HCT116 (cell line): ENCODE results near the gene GAL3ST3. TPM values are rescaled to one million over a fixed set of nuclear protein-coding genes. Genes with fewer than 3 reads are reported as not detected.

Experiments used
- ATAC-seq: fragments of 200-7000 bp; cut with Tn5 transposase; 2 replicates; pipeline ENCODE4 v1.9.1; 2020; ENCODE audit warnings: mild to moderate bottlenecking, moderate library complexity
- BruUV-seq: library from RNA; stranded (reverse); fragments of 400-500 nt; replicated peaks from 2 replicates; lab custom pipeline; 2021; lab: Mats Ljungman, UMichigan
- CTCF ChIA-PET: fragments of 300-600 bp; sonication (Branson Sonifier 250); formaldehyde crosslinking; loops from one replicate; lab custom pipeline; 2021; ENCODE audit warnings: antibody characterized with exemption; lab: Charles Lee
- POLR2A ChIA-PET: fragments of 300-600, 350-600 bp; sonication (Branson Sonifier 250); formaldehyde crosslinking; loops from one replicate; lab custom pipeline; 2021; ENCODE audit warnings: antibody characterized with exemption; lab: Charles Lee
- RAD21 ChIA-PET, 2 experiments: fragments of 300-600 bp; sonication (Branson Sonifier 250); formaldehyde crosslinking; loops; one replicate each; lab custom pipeline; 2023; ENCODE audit warnings: low total read pairs in 2 of 2; ENCODE audit not compliant: uncharacterized antibody in 2 of 2, unreplicated experiment in 2 of 2, low non-redundant PET in 1 of 2; lab: Charles Lee
- DNase-seq: peaks from one replicate; pipeline ENCODE4 v3.0.0-alpha.2; 2010; ENCODE audit warnings: low read depth, low spot score
- H2AFZ ChIP-seq: fragments of 200-600 bp; shearing (Covaris generic), sonication (generic); 2 replicates; pipeline ENCODE4 v1.6.1; 2017; ENCODE audit warnings: low read depth, mixed run types, mixed read lengths, antibody characterized with exemption, low read length; ENCODE audit not compliant: poor library complexity, severe bottlenecking
- H3K27ac ChIP-seq: 2 replicates; pipeline ENCODE4 v1.5.1; 2012; ENCODE audit warnings: low read depth, low read length
- H3K27me3 ChIP-seq: fragments of 200-600 bp; sonication (generic); 2 replicates; pipeline ENCODE4 v1.6.1; 2016; ENCODE audit warnings: mixed run types, low read length, mixed read lengths; ENCODE audit not compliant: insufficient read depth
- H3K36me3 ChIP-seq, 2 experiments: fragments of 200-500 bp in 1 of 2; fragments of 200-600 bp in 1 of 2; sonication (Bioruptor generic) in 1 of 2; sonication (generic) in 1 of 2; 2 replicates each; pipeline versions ENCODE4 v1.5.1 to v1.6.1; 2014 to 2016; ENCODE audit warnings: low read length in 2 of 2, inconsistent platforms in 1 of 2, mixed read lengths in 1 of 2, mixed run types in 1 of 2; ENCODE audit not compliant: insufficient read depth in 2 of 2, control insufficient read depth in 1 of 2
- H3K4me1 ChIP-seq, 2 experiments: fragments of 200-600 bp in 1 of 2; sonication (generic) in 1 of 2; 2 replicates each; pipeline versions ENCODE4 v1.5.1 to v1.6.1; 2012 to 2017; ENCODE audit warnings: low read length in 2 of 2, inconsistent platforms in 1 of 2, mild to moderate bottlenecking in 1 of 2, mixed read lengths in 1 of 2, mixed run types in 1 of 2, moderate library complexity in 1 of 2; ENCODE audit not compliant: insufficient read depth in 2 of 2, control insufficient read depth in 1 of 2
- H3K4me2 ChIP-seq: fragments of 200-600 bp; sonication (generic); 2 replicates; pipeline ENCODE4 v1.6.1; 2017; ENCODE audit warnings: mixed run types, low read length, mixed read lengths
- H3K4me3 ChIP-seq, 2 experiments: fragments of 200-600 bp in 1 of 2; sonication (generic) in 1 of 2; replicated peaks in 1 of 2; 2 replicates each; pipeline ENCODE4 v1.5.1; 2011 to 2016; ENCODE audit warnings: low read length in 2 of 2, control low read depth in 1 of 2, low read depth in 1 of 2, mild to moderate bottlenecking in 1 of 2, mixed read lengths in 1 of 2, mixed run types in 1 of 2
- H3K79me2 ChIP-seq: fragments of 200-600 bp; sonication (generic); 2 replicates; pipeline ENCODE4 v1.6.1; 2017; ENCODE audit warnings: mild to moderate bottlenecking, mixed run types, low read length, moderate library complexity, mixed read lengths; ENCODE audit not compliant: insufficient read depth
- H3K9ac ChIP-seq: fragments of 200-600 bp; sonication (generic); 2 replicates; pipeline ENCODE4 v1.6.1; 2016; ENCODE audit warnings: low read length, mixed read lengths
- H3K9me2 ChIP-seq: fragments of 200-600 bp; sonication (generic), shearing (Covaris generic); 2 replicates; pipeline ENCODE4 v1.6.1; 2017; ENCODE audit warnings: mixed run types, mild to moderate bottlenecking, moderate library complexity; ENCODE audit not compliant: insufficient read depth
- H3K9me3 ChIP-seq, 2 experiments: fragments of 200-500 bp in 1 of 2; fragments of 200-600 bp in 1 of 2; sonication (Bioruptor generic) in 1 of 2; sonication (generic) in 1 of 2; 2 replicates each; pipeline ENCODE4 v1.6.1; 2014 to 2017; ENCODE audit warnings: low read length in 2 of 2, mixed read lengths in 2 of 2, inconsistent platforms in 1 of 2, low read depth in 1 of 2, mild to moderate bottlenecking in 1 of 2, mixed run types in 1 of 2, moderate library complexity in 1 of 2; ENCODE audit not compliant: control insufficient read depth in 1 of 2, insufficient read depth in 1 of 2
- H4K20me1 ChIP-seq: fragments of 200-600 bp; sonication (generic), shearing (Covaris generic); 2 replicates; pipeline ENCODE4 v1.6.1; 2017; ENCODE audit warnings: mixed run types, mild to moderate bottlenecking, moderate library complexity; ENCODE audit not compliant: insufficient read depth
- ATF3 ChIP-seq: IDR thresholded peaks from 2 replicates; pipeline ENCODE4 v1.6.1; 2012
- CTCF ChIP-seq, 3 experiments: fragments of 200-600 bp in 1 of 3; sonication (generic) in 1 of 3; IDR thresholded peaks in 2 of 3; conservative IDR thresholded peaks in 1 of 3; 2 replicates each; pipeline ENCODE4 v1.5.1; 2012 to 2017; ENCODE audit warnings: low read depth in 2 of 3, low read length in 2 of 3, antibody characterized with exemption in 1 of 3, borderline replicate concordance in 1 of 3, control low read depth in 1 of 3, mild to moderate bottlenecking in 1 of 3, mixed read lengths in 1 of 3, mixed run types in 1 of 3, moderate library complexity in 1 of 3; ENCODE audit not compliant: insufficient read depth in 1 of 3
- ELF1 ChIP-seq: IDR thresholded peaks from 2 replicates; pipeline ENCODE4 v1.6.1; 2012; ENCODE audit warnings: low read depth, borderline replicate concordance
- EZH2 ChIP-seq: fragments of 200-600 bp; sonication (generic); IDR thresholded peaks from 2 replicates; pipeline ENCODE4 v1.6.1; 2017; ENCODE audit warnings: antibody characterized with exemption, mixed run types
- EZH2phosphoT487 ChIP-seq: fragments of 200-600 bp; IDR thresholded peaks from 2 replicates; pipeline ENCODE4 v1.6.1; 2018; ENCODE audit warnings: antibody characterized with exemption, borderline replicate concordance
- POLR2A ChIP-seq: IDR thresholded peaks from 2 replicates; pipeline ENCODE4 v1.7.0; 2011; ENCODE audit warnings: borderline replicate concordance; ENCODE audit not compliant: insufficient read depth, insufficient read length; ENCODE audit errors: extremely low read depth
- POLR2AphosphoS5 ChIP-seq: IDR thresholded peaks from 2 replicates; pipeline ENCODE4 v1.6.1; 2011; ENCODE audit warnings: mild to moderate bottlenecking, low read depth, low read length, moderate library complexity
- YY1 ChIP-seq: IDR thresholded peaks from 2 replicates; pipeline ENCODE4 v1.6.1; 2011; ENCODE audit warnings: low read length, low read depth, moderate library complexity, mild to moderate bottlenecking; ENCODE audit not compliant: insufficient replicate concordance; ENCODE audit errors: extremely low read depth
- ZBTB33 ChIP-seq: IDR thresholded peaks from 2 replicates; pipeline ENCODE4 v1.6.1; 2011; ENCODE audit warnings: mild to moderate bottlenecking, low read length, moderate library complexity; ENCODE audit not compliant: insufficient replicate concordance; ENCODE audit errors: extremely low read depth
- ZFX ChIP-seq: fragments of 450-650 bp; IDR thresholded peaks from 2 replicates; pipeline ENCODE4 v1.6.1; 2017
- ZNF274 ChIP-seq: fragments of 200-500 bp; sonication (Bioruptor generic); IDR thresholded peaks from 2 replicates; pipeline ENCODE4 v1.6.1; 2014; ENCODE audit warnings: mild to moderate bottlenecking, low read depth, low read length, inconsistent platforms
- intact Hi-C: fragments of 100-400 bp; cut with micrococcal nuclease; formaldehyde crosslinking; loops from 2 replicates; pipeline ENCODE4 v1.10.0; 2022
- total RNA-seq: library from RNA; stranded (reverse); gene quantifications from one replicate; pipeline ENCODE4 v1.2.1, GENCODE V29; 2021; ENCODE audit not compliant: unreplicated experiment
- TF ChIP-seq, protein P1 (sequence below): IDR thresholded peaks from 2 replicates; pipeline ENCODE4 v1.6.1; 2012
- TF ChIP-seq, protein P2 (sequence below): IDR thresholded peaks from 2 replicates; pipeline ENCODE4 v1.6.1; 2012; ENCODE audit warnings: low read depth

The GAL3ST3 gene
- total RNA-seq, 1 experiment from 2014 or later = not detected

GRCh38 chr11:66012946-66013761, 35.8 kb downstream of the GAL3ST3 start:
- POLR2A ChIA-PET = interaction anchor here (0.9 to 2.6 kb wide), 2 partner anchors 10 to 11 kb away, joined by 3 to 17 read pairs; partner anchors contain the start of genes BANF1 and EIF1AD
- peak overlapping the region; percentile 44 to 50 for H3K4me3 ChIP-seq
- peak overlapping the region; percentile 45 for H3K27ac ChIP-seq

More at GRCh38 chr11:66012946-66013761, 35.8 kb downstream of the GAL3ST3 start:
- Histone ChIP-seq H3K9ac (peak overlapping the region; percentile 57), H4K20me1 (no peaks in the 10 kb centered on the region), H3K4me2 (peak overlapping the region; percentile 72), H3K9me2 (no peaks in the 10 kb centered on the region), H3K9me3 (no peaks in the 10 kb centered on the region), H3K36me3 (no peaks in the 10 kb centered on the region), H3K4me1 (peaks cover 68 to 95% of the 10 kb centered on the region in 2 experiments), H2AFZ (no peak overlapping the region), H3K27me3 (no peaks in the 10 kb centered on the region), H3K79me2 (peaks cover 11% of the 10 kb centered on the region; the same call in 1 of the 2 replicates)
- no TSS peak for BruUV-seq
- intact Hi-C loops = no loop called here
- ATAC-seq = no peak
- no peak for DNase-seq
- ChIA-PET CTCF (interaction anchor here (3.2 kb wide), 1 partner anchor 9 kb away, joined by 22 read pairs; no protein-coding TSS in a partner anchor), RAD21 (no interaction called here)
- TF ChIP-seq ELF1 (no peak), EZH2phosphoT487 (no peak), ATF3 (no peak), EZH2 (no peak), POLR2AphosphoS5 (peak; percentile 16; the same call in 1 of the 2 replicates), POLR2A (no peak), ZBTB33 (peak; percentile 15), YY1 (no peak), CTCF (IDR thresholded peaks at IDR 0.05 in 2 of 3, conservative IDR thresholded peaks at IDR 0.05 in 1 of 3; ENCODE audit: borderline replicate concordance in 1 of 3, insufficient read depth in 1 of 3, low read depth in 2 of 3, low read length in 2 of 3) (no peak), ZFX (no peak), ZNF274 (no peak)
- TF ChIP-seq, protein P1, sequence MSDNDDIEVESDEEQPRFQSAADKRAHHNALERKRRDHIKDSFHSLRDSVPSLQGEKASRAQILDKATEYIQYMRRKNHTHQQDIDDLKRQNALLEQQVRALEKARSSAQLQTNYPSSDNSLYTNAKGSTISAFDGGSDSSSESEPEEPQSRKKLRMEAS = no peak
- TF ChIP-seq, protein P2, sequence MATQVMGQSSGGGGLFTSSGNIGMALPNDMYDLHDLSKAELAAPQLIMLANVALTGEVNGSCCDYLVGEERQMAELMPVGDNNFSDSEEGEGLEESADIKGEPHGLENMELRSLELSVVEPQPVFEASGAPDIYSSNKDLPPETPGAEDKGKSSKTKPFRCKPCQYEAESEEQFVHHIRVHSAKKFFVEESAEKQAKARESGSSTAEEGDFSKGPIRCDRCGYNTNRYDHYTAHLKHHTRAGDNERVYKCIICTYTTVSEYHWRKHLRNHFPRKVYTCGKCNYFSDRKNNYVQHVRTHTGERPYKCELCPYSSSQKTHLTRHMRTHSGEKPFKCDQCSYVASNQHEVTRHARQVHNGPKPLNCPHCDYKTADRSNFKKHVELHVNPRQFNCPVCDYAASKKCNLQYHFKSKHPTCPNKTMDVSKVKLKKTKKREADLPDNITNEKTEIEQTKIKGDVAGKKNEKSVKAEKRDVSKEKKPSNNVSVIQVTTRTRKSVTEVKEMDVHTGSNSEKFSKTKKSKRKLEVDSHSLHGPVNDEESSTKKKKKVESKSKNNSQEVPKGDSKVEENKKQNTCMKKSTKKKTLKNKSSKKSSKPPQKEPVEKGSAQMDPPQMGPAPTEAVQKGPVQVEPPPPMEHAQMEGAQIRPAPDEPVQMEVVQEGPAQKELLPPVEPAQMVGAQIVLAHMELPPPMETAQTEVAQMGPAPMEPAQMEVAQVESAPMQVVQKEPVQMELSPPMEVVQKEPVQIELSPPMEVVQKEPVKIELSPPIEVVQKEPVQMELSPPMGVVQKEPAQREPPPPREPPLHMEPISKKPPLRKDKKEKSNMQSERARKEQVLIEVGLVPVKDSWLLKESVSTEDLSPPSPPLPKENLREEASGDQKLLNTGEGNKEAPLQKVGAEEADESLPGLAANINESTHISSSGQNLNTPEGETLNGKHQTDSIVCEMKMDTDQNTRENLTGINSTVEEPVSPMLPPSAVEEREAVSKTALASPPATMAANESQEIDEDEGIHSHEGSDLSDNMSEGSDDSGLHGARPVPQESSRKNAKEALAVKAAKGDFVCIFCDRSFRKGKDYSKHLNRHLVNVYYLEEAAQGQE = no peak
